Fibroblast of skin of abdomen (primary cell): ENCODE measurements around the gene RGS9BP.
"Not testable (repeated sequence)": the region's sequence is repeated elsewhere in the genome, so short reads cannot be mapped to it uniquely, and the experiment has no call there.

Experiments
- DNase-seq: peaks from one replicate; pipeline ENCODE4 v3.0.0-alpha.2; 2013

The RGS9BP gene

DNA sequence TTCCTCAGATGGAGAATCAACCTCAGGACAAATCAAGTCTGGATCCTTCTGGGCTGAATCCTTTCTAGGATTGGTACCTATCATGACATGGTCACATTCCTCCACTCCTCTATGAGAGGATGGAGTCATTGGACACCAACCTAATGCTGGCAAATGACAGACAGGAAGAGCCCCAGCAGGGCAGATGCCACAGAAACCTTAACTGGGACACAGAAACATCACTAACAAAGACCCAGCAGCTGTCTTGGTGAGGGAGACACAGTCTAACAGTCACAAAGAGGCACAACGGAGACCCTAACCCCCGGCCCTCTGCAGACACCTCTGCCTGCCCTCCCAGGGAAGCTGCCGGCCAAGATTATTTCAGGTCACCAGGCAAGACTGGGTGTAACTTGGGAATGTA lies 2.8 kb upstream of the RGS9BP start:
- no peak for DNase-seq

DNA sequence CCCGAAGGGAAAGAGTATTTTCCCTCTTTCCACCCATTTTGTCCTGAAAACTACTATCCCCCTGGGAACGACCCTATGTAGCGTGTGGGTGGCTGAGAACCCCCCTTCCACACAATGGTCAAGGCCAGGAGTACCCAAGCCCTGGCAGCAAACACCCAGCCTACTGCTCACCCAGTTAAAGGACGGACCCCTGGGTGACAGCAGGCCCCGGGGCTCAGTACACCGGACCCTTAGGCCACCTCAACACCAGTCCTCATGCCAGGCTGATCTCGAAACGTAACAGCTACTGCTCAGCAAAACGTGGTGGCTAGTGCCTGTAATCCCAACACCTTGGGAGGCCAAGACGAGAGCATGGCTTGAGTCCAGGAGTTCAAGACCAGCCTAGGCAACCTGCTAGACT lies 2.1 kb upstream of the RGS9BP start:
- DNase-seq, result no peak

DNA sequence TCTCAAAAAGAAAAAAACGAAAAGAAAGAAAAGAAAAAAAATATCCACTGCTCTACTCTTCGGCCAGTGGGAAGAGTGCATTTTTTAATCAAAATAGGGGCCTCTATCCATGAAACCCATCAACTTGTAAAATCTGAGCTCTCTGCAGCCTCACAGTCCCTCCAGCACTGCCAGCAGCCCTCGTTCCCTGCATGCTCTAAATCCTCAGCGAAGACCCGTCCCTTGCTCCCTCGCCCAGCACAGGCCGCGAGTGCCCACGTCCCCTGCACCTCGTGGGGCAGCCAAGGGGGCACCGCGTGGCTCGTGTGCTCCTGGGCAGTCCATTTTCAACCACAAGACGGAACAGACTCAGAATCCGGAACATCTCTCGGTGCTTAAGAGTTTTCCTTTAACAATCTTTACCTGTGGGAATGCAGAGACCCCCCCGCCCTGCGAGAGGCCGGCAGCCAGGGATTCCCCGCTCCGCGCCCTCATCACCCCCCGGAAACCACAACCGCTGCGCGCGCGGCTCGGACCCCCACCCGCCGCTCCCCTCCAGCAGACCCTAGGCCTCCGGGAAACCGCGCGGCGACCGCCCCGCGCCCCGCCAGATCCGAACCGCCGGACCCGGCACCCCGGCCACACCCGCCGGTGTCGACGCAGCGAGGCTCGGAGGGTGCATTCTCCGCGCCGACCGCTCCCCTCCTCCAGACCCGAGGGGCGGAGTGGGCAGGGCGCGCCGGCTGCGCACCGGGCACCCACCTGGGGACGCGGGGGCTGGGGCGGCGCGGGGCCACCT lies 1.3 kb upstream of the RGS9BP start:
- DNase-seq, result no peak

DNA sequence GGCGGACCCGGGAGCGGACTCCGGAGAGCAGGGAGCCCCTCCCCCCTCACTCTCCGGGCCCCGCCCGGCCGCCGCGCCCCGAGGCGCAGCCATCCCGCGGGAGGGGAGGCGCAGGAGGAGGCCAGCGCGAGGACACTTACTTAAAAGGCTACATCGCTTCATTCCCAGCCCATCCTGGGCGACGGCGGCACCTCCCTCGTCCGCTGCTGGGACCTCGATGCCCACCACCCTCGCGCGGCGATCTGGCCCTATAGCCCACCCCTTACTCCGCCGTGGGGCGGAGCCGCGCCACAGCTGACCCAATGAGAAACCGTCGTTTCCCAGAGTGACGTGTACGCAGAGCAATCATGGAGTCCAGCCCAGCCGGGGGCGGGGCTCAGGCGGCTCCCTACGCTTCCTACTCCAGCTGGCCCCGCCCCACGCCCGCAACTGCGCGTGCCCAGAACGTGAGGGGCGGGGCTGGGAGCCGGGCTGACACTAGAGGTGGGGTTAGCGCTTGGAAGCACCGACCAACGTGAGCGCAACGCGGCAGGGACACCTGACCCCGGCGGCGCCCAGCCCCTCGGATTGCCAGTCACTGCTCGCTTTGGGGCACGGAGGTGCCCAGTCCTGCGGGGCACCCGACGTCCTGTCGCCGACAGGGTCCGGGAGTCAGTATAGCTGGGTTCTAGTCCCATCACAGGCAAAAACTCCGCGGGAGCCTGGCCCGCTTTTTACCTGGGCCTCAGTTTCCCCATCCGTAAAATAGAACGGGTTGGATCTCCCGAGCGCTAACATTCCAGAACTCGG lies 523 bp upstream of the RGS9BP start, which contains the start of gene ANKRD27:
Gene ANKRD27 (minus strand): TSS at position 250 of the 789 bp plus-strand sequence. CDS start 16,165 bp downstream, outside the sequence.
- DNase-seq, result peak; percentile 97

DNA sequence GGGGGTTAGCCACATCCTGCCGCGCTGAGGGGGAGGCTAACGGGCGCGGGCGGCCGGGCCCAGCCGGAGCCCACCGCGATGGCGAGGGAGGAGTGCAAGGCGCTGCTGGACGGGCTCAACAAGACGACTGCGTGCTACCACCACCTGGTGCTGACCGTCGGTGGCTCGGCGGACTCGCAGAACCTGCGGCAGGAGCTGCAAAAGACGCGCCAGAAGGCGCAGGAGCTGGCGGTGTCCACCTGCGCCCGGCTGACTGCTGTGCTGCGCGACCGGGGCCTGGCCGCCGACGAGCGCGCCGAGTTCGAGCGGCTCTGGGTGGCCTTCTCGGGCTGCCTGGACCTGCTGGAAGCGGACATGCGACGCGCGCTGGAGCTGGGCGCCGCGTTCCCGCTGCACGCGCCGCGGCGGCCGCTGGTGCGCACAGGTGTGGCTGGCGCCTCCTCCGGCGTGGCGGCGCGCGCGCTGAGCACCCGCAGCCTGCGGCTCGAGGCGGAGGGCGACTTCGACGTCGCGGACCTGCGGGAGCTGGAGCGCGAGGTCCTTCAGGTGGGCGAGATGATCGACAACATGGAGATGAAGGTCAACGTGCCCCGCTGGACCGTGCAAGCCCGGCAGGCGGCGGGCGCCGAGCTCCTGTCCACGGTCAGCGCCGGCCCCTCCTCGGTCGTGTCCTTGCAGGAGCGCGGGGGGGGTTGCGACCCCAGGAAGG lies 692 bp downstream of the RGS9BP start:
- DNase-seq, result no peak

- DNase-seq, result no peak
Measured at GRCh38 chr19:32676895-32677359, 1.3 kb downstream of the RGS9BP start.

GRCh38 chr19:32677657-32678056 lies 2.0 kb downstream of the RGS9BP start:
- DNase-seq, result no peak

- no peak for DNase-seq
Measured at GRCh38 chr19:32680986-32681385, 5.3 kb downstream of the RGS9BP start.

GRCh38 chr19:32682317-32682716 lies 6.7 kb downstream of the RGS9BP start:
- DNase-seq, result no peak

GRCh38 chr19:32686847-32687475 lies 11.3 kb downstream of the RGS9BP start:
- no peak for DNase-seq

- DNase-seq, result no peak
Measured at GRCh38 chr19:32687681-32688080, 12.0 kb downstream of the RGS9BP start.

- DNase-seq, result no peak
Measured at GRCh38 chr19:32688311-32688710, 12.7 kb downstream of the RGS9BP start.

DNA sequence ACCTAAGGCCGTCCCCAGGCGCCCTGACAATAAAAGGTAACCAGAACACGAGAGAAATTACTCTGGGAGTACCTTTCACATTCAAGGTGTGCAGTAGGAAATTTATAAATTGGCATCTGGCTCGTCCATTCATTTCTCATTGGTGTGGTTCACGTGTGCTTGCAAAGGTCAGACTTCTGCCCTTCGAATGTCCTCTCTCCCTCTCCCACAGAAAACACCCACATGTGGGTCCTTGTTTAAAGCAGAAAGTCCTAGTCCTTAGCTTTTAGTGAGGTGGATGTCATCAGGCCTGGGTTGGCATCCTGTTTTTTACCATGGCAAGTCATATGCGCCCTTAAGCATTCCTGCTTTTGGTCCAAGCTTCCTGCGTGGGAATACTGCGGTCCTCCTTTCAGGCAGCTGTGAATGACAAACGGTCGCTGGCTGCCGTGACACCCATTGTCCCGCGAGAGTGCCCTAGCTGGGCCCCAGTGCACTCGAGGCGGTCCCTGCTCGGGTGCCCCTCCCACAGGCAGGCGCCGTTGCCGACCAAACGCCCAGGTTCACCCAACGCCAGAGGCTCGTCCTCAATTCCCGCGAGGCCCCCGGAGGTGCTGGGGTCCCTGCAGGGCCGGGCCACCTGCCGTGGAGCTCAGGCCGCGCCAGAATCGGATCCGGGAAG lies 15.8 kb downstream of the RGS9BP start, which contains the start of gene NUDT19:
Gene NUDT19 (plus strand): TSS at position 531 of the 661 bp plus-strand sequence. CDS start 140 bp downstream, outside the sequence.
- peak; percentile 83 for DNase-seq

DNA sequence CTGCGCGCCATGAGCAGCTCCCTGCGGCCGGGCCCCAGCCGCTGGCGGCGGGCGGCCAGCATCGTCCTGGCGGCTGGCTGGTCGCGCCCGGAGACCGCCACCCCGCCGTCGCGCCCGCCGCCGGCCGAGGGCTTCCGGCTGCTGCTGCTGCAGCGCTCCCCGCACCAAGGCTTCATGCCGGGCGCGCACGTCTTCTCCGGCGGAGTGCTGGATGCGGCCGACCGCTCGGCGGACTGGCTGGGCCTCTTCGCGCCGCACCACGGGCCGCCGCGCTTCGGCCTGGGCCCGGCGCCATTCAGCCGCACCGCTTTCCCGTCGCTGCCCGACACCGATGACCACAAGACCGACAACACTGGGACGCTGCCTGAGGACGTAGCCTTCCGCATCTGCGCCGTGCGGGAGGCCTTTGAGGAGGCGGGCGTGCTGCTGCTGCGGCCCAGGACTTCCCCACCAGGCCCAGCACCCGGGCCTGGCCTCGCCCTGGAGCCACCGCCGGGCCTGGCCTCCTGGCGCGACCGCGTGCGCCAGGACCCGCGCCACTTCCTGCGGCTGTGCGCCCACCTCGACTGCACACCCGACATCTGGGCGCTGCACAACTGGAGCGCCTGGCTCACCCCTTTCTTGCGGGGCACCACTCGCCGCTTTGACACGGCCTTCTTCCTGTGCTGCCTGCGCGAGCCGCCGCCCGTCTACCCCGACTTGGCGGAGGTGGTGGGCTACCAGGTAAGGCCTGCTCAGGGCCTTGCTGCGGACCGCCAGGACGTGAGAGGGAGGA lies 16.5 kb downstream of the RGS9BP start:
- peak; percentile 63 for DNase-seq

- no peak for DNase-seq
Measured at GRCh38 chr19:32692727-32693061, 17.0 kb downstream of the RGS9BP start.

- DNase-seq, result not testable (repeated sequence)
Measured at GRCh38 chr19:32693151-32694108, 17.8 kb downstream of the RGS9BP start.

DNA sequence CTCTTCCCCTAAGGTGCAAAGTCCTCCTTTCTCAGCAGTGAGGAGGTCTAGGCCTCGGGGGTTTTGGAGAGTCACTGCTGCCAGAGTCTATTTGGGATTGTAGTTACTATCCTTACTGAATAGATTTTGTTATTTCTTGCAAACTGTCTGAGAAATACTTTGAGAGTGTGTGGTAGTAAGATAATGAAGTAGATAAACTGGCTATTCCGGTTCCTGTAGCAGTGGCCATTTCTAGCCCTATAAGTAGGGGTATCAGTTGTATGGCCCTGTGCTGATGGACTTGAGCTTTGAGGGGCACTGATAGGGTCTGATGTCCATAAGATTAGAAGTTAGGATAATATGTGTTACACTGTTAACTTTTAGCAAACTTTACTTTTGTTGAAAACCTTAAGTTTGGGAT lies 18.7 kb downstream of the RGS9BP start:
- not testable (repeated sequence) for DNase-seq

- DNase-seq, result not testable (repeated sequence)
Measured at GRCh38 chr19:32694851-32695250, 19.2 kb downstream of the RGS9BP start.

GRCh38 chr19:32695506-32695905 lies 19.9 kb downstream of the RGS9BP start:
- not testable (repeated sequence) for DNase-seq

GRCh38 chr19:32696771-32697170 lies 21.1 kb downstream of the RGS9BP start:
- not testable (repeated sequence) for DNase-seq
